ENCODE measurements around the gene TAF1D. TPM values are rescaled to one million over a fixed set of nuclear protein-coding genes. Genes with fewer than 3 reads are reported as not detected.

Gene TAF1D
- total RNA-seq, 3 donors from 2014 or later (not counting 1 experiment from before 2014, with no cell fraction given), result 76.3 to 110 (median 109) TPM

GRCh38 chr11:93689240-93689639, 52.1 kb downstream of the TAF1D start:
- Mint-ChIP-seq H3K36me3 (peaks cover 10% of the 10 kb centered on the region), H3K4me1 (peaks cover 0 to 5% of the 10 kb centered on the region in 2 donors), H3K27ac (peak overlapping the region in 1 of 2 donors; percentile 5), H3K4me3 (no peak overlapping the region), H3K27me3 (ENCODE audit: low read depth in 2 of 2) (no peaks in the 10 kb centered on the region), H3K9me3 (no peaks in the 10 kb centered on the region)
- WGBS (ENCODE audit: insufficient coverage), result 54% methylated on average over 2 of the region's 2 CpGs
- DNase-seq (no peak), ATAC-seq (no peak)
- intact Hi-C loops (cut with micrococcal nuclease), result no loop called here
- Histone ChIP-seq H3K4me3 (ENCODE audit: low read length) (no peak overlapping the region), H3K4me1 (ENCODE audit: control insufficient read depth, insufficient read depth, low read length) (no peaks in the 10 kb centered on the region), H3K27ac (ENCODE audit: low read length) (no peak overlapping the region), H3K27me3 (ENCODE audit: control insufficient read depth, insufficient read depth, low read length) (no peaks in the 10 kb centered on the region), H3K36me3 (ENCODE audit: control insufficient read depth, insufficient read depth, low read length) (peaks cover 60% of the 10 kb centered on the region), H3K9me3 (ENCODE audit: control insufficient read depth, insufficient read depth, low read length) (no peaks in the 10 kb centered on the region)
- no peak for TF ChIP-seq CTCF (IDR thresholded peaks at IDR 0.05)

GRCh38 chr11:93686812-93687211, 54.5 kb downstream of the TAF1D start:
- WGBS (ENCODE audit: insufficient coverage), result no CpG with 5 or more reads among the region's 1 CpG
- no peak overlapping the region for H3K4me3 Mint-ChIP-seq
- no peak for ATAC-seq

GRCh38 chr11:93686226-93686625, 55.1 kb downstream of the TAF1D start:
- Histone ChIP-seq H3K27ac (ENCODE audit: low read length) (no peak overlapping the region), H3K4me3 (ENCODE audit: low read length) (no peak overlapping the region), H3K36me3 (ENCODE audit: control insufficient read depth, insufficient read depth, low read length) (peaks cover 65% of the 10 kb centered on the region), H3K4me1 (ENCODE audit: control insufficient read depth, insufficient read depth, low read length) (no peaks in the 10 kb centered on the region), H3K27me3 (ENCODE audit: control insufficient read depth, insufficient read depth, low read length) (no peaks in the 10 kb centered on the region), H3K9me3 (ENCODE audit: control insufficient read depth, insufficient read depth, low read length) (no peaks in the 10 kb centered on the region)
- H3K27ac Mint-ChIP-seq, result no peak overlapping the region
- H3K36me3 Mint-ChIP-seq, result peaks cover 21% of the 10 kb centered on the region
- no peak for DNase-seq
- 100% methylated on average over 2 of the region's 2 CpGs for WGBS (ENCODE audit: insufficient coverage)
- no peak for ATAC-seq
- no peak overlapping the region for H3K4me3 Mint-ChIP-seq
- no peaks in the 10 kb centered on the region for H3K27me3 Mint-ChIP-seq (ENCODE audit: low read depth in 2 of 2)
- intact Hi-C loops (cut with micrococcal nuclease), result no loop called here
- H3K4me1 Mint-ChIP-seq, result peaks cover 0 to 9% of the 10 kb centered on the region in 2 donors
- no peaks in the 10 kb centered on the region for H3K9me3 Mint-ChIP-seq
- TF ChIP-seq CTCF (IDR thresholded peaks at IDR 0.05), result no peak

More at GRCh38 chr11:93686812-93687211, 54.5 kb downstream of the TAF1D start:
- H3K4me1 Mint-ChIP-seq, result peaks cover 0 to 9% of the 10 kb centered on the region in 2 donors
- H3K9me3 ChIP-seq (ENCODE audit: control insufficient read depth, insufficient read depth, low read length), result no peaks in the 10 kb centered on the region
- no peak for DNase-seq
- no peak overlapping the region for H3K4me3 ChIP-seq (ENCODE audit: low read length)
- H3K27ac Mint-ChIP-seq, result no peak overlapping the region
- no peak overlapping the region for H3K27ac ChIP-seq (ENCODE audit: low read length)
- H3K27me3 ChIP-seq (ENCODE audit: control insufficient read depth, insufficient read depth, low read length), result no peaks in the 10 kb centered on the region
- H3K27me3 Mint-ChIP-seq (ENCODE audit: low read depth in 2 of 2), result no peaks in the 10 kb centered on the region
- intact Hi-C loops (cut with micrococcal nuclease), result no loop called here
- no peaks in the 10 kb centered on the region for H3K9me3 Mint-ChIP-seq
- no peak for TF ChIP-seq CTCF (IDR thresholded peaks at IDR 0.05)
- no peaks in the 10 kb centered on the region for H3K4me1 ChIP-seq (ENCODE audit: control insufficient read depth, insufficient read depth, low read length)
- peaks cover 67% of the 10 kb centered on the region for H3K36me3 ChIP-seq (ENCODE audit: control insufficient read depth, insufficient read depth, low read length)
- H3K36me3 Mint-ChIP-seq, result peaks cover 21% of the 10 kb centered on the region

Other genes starting within 250 kb of the TAF1D start
- gene SMCO4, start 198.1 kb downstream of the TAF1D start, total RNA-seq, result 1 to 10 TPM; 2.7 to 4.6 (median 3.6) TPM
- gene CEP295, start 79.8 kb downstream of the TAF1D start, total RNA-seq, result 10 to 100 TPM; 11.8 to 15.9 (median 14.5) TPM
- gene C11orf54, start 177 bp upstream of the TAF1D start, total RNA-seq, result 10 to 100 TPM; 15.5 to 25.0 (median 22.7) TPM
- gene MED17, start 42.8 kb upstream of the TAF1D start, total RNA-seq, result 10 to 100 TPM; 48.8 to 71.5 (median 66.4) TPM
- not detected for gene VSTM5, start 109.1 kb upstream of the TAF1D start, total RNA-seq

Measured in natural killer cell (primary cell).